Esophagus muscularis mucosa (tissue), 4 donors: ENCODE measurements around the gene FRAS1. TPM values are rescaled to one million over a fixed set of nuclear protein-coding genes. Genes with fewer than 3 reads are reported as not detected.
A peak's percentile ranks its signal among the peaks of the same experiment; 100 is the strongest.

Experiments
- DNase-seq: peaks from one replicate; pipeline ENCODE4 v3.0.0-alpha.2; 2017; ENCODE audit errors: extremely low spot score
- H3K27ac ChIP-seq, 4 donors: fragments of 200-600 bp; sonication (generic); replicated peaks in 1 of 4; 1 replicate in 3 of 4; 2 replicates in 1 of 4; pipeline ENCODE4 v1.5.1; 2016 to 2019; ENCODE audit warnings: mild to moderate bottlenecking in 1 of 4
- H3K27me3 ChIP-seq, 4 donors: fragments of 200-600 bp; sonication (generic); one replicate each; pipeline versions ENCODE4 v1.5.1 to v1.6.0; 2016 to 2019
- H3K36me3 ChIP-seq, 4 donors: fragments of 200-600 bp; sonication (generic); one replicate each; pipeline ENCODE4 v1.5.1; 2016 to 2019
- H3K4me1 ChIP-seq, 4 donors: fragments of 200-600 bp; sonication (generic); one replicate each; pipeline ENCODE4 v1.5.1; 2016 to 2019
- H3K4me3 ChIP-seq, 4 donors: fragments of 200-600 bp; sonication (generic); 1 replicate in 2 of 4; 2 replicates in 2 of 4; pipeline ENCODE4 v1.5.1; 2016 to 2019; ENCODE audit warnings: mild to moderate bottlenecking in 4 of 4, moderate library complexity in 1 of 4
- H3K9me3 ChIP-seq, 4 donors: fragments of 200-600 bp; sonication (generic); 1 replicate in 3 of 4; 2 replicates in 1 of 4; pipeline ENCODE4 v1.5.1; 2016 to 2019
- CTCF ChIP-seq, 3 experiments: fragments of 200-600 bp in 2 of 3; fragments of 450-650 bp in 1 of 3; sonication (generic) in 2 of 3; IDR thresholded peaks; one replicate each; pipeline ENCODE4 v1.5.1; 2017 to 2019; ENCODE audit warnings: antibody characterized with exemption in 3 of 3, mild to moderate bottlenecking in 2 of 3, moderate library complexity in 1 of 3
- EP300 ChIP-seq: sonication (generic); formaldehyde crosslinking; IDR thresholded peaks from one replicate; pipeline ENCODE4 v1.6.1; 2017; ENCODE audit warnings: antibody characterized with exemption
- POLR2A ChIP-seq: fragments of 450-650 bp; IDR thresholded peaks from one replicate; pipeline ENCODE4 v1.6.1; 2017; ENCODE audit warnings: antibody characterized with exemption, moderate library complexity, mild to moderate bottlenecking, low read depth
- POLR2AphosphoS5 ChIP-seq, 2 donors: sonication (generic); formaldehyde crosslinking; IDR thresholded peaks; one replicate each; pipeline ENCODE4 v1.6.1; 2017; ENCODE audit warnings: antibody characterized with exemption in 2 of 2
- WGBS: methylation state at CpG from one replicate; pipeline ENCODE4 v1.1.5; 2018; 5-methylcytosine and 5-hydroxymethylcytosine counted together
- intact Hi-C: fragments of 100-400 bp; cut with DNase I; formaldehyde crosslinking; loops from one replicate; pipeline ENCODE4 v1.15.1; 2023
- total RNA-seq, 4 donors: library from RNA; depleted of rRNA; stranded (reverse); fragments of >200 nt; gene quantifications; one replicate each; pipeline versions ENCODE4 v1.1.0 to v1.2.1, GENCODE V29; 2016

FRAS1 gene
- total RNA-seq, 4 donors from 2014 or later = 5.3 to 8.7 (median 5.7) TPM

- Histone ChIP-seq H3K9me3 (no peaks in the 10 kb centered on the region), H3K27me3 (no peaks in the 10 kb centered on the region), H3K4me3 (no peak overlapping the region), H3K4me1 (no peaks in the 10 kb centered on the region), H3K27ac (no peak overlapping the region), H3K36me3 (no peaks in the 10 kb centered on the region)
- no peak for DNase-seq
- 100% methylated on average over 1 of the region's 2 CpGs for WGBS
- intact Hi-C loops = no loop called here
- no peak for TF ChIP-seq EP300
- no peak for TF ChIP-seq CTCF (IDR thresholded peaks at IDR 0.05)
- TF ChIP-seq POLR2A = no peak
- no peak for TF ChIP-seq POLR2AphosphoS5 (IDR thresholded peaks at IDR 0.05)
Observed at GRCh38 chr4:78441756-78442155, 384.6 kb downstream of the FRAS1 start.

GRCh38 chr4:78446619-78447018, 389.5 kb downstream of the FRAS1 start:
- Histone ChIP-seq H3K27ac (no peak overlapping the region), H3K36me3 (no peaks in the 10 kb centered on the region), H3K4me1 (no peaks in the 10 kb centered on the region), H3K27me3 (no peaks in the 10 kb centered on the region), H3K4me3 (no peak overlapping the region), H3K9me3 (no peaks in the 10 kb centered on the region)
- 79% methylated on average over 5 of the region's 5 CpGs for WGBS
- TF ChIP-seq POLR2AphosphoS5 (IDR thresholded peaks at IDR 0.05) (no peak), EP300 (no peak), POLR2A (no peak), CTCF (IDR thresholded peaks at IDR 0.05) (no peak)
- intact Hi-C loops = no loop called here
- DNase-seq = no peak

GRCh38 chr4:78451407-78451806, 394.3 kb downstream of the FRAS1 start:
- Histone ChIP-seq H3K36me3 (peaks cover 0 to 14% (median 0%) of the 10 kb centered on the region in 4 donors), H3K4me1 (no peaks in the 10 kb centered on the region), H3K4me3 (no peak overlapping the region), H3K27ac (no peak overlapping the region), H3K27me3 (no peaks in the 10 kb centered on the region), H3K9me3 (no peaks in the 10 kb centered on the region)
- WGBS = 77% methylated on average over 3 of the region's 3 CpGs
- intact Hi-C loops = no loop called here
- TF ChIP-seq POLR2A (no peak), CTCF (IDR thresholded peaks at IDR 0.05) (no peak), POLR2AphosphoS5 (IDR thresholded peaks at IDR 0.05) (no peak), EP300 (no peak)
- DNase-seq = peak; percentile 39

- DNase-seq = peak; percentile 74
- Histone ChIP-seq H3K4me1 (no peaks in the 10 kb centered on the region), H3K9me3 (no peaks in the 10 kb centered on the region), H3K36me3 (peaks cover 0 to 14% (median 0%) of the 10 kb centered on the region in 4 donors), H3K4me3 (no peak overlapping the region), H3K27ac (no peak overlapping the region), H3K27me3 (no peaks in the 10 kb centered on the region)
- no peak for TF ChIP-seq POLR2AphosphoS5 (IDR thresholded peaks at IDR 0.05)
- intact Hi-C loops = no loop called here
- WGBS = 85% methylated on average over 3 of the region's 3 CpGs
Observed at GRCh38 chr4:78454016-78454415, 396.9 kb downstream of the FRAS1 start.

- Histone ChIP-seq H3K36me3 (peaks cover 0 to 9% (median 0%) of the 10 kb centered on the region in 4 donors), H3K9me3 (no peaks in the 10 kb centered on the region), H3K27ac (no peak overlapping the region), H3K4me3 (no peak overlapping the region), H3K27me3 (no peaks in the 10 kb centered on the region), H3K4me1 (no peaks in the 10 kb centered on the region)
- 71% methylated on average over 3 of the region's 3 CpGs for WGBS
- DNase-seq = peak; percentile 34
- intact Hi-C loops = no loop called here
- no peak for TF ChIP-seq EP300
- no peak for TF ChIP-seq POLR2A
Observed at GRCh38 chr4:78457751-78458150, 400.6 kb downstream of the FRAS1 start.

GRCh38 chr4:78459327-78459726, 402.2 kb downstream of the FRAS1 start:
- H3K9me3 ChIP-seq = no peaks in the 10 kb centered on the region
- peaks cover 0 to 14% (median 0%) of the 10 kb centered on the region in 4 donors for H3K36me3 ChIP-seq
- DNase-seq = peak; percentile 31
- no peak for TF ChIP-seq CTCF (IDR thresholded peaks at IDR 0.05)
- no peak for TF ChIP-seq EP300
- TF ChIP-seq POLR2A = no peak
- TF ChIP-seq POLR2AphosphoS5 (IDR thresholded peaks at IDR 0.05) = no peak
- H3K27me3 ChIP-seq = no peaks in the 10 kb centered on the region
- intact Hi-C loops = no loop called here
- no peak overlapping the region for H3K27ac ChIP-seq
- H3K4me3 ChIP-seq = no peak overlapping the region
- H3K4me1 ChIP-seq = no peaks in the 10 kb centered on the region
